22Rv1 (cell line): ENCODE results near the gene KLHL41.

Source experiments
- CTCF ChIP-seq: fragments of 450-650 bp; IDR thresholded peaks from 2 replicates; pipeline ENCODE4 v1.5.1; 2017; ENCODE audit warnings: mild to moderate bottlenecking
- ZFX ChIP-seq: fragments of 450-650 bp; IDR thresholded peaks from 2 replicates; pipeline ENCODE4 v1.6.1; 2017; ENCODE audit warnings: antibody characterized with exemption, borderline replicate concordance

GRCh38 chr2:169468841-169469240 lies 40.7 kb upstream of the KLHL41 start:
- TF ChIP-seq CTCF (no peak), ZFX (no peak)
